HL-60 (cell line): ENCODE results near the gene SNX5.

Source experiments
- POLR2AphosphoS5 ChIP-seq: IDR thresholded peaks from 2 replicates; pipeline ENCODE4 v1.6.1; 2012; ENCODE audit warnings: low read depth
- SPI1 ChIP-seq: IDR thresholded peaks from 2 replicates; pipeline ENCODE4 v1.6.1; 2012; ENCODE audit warnings: low read depth, mild to moderate bottlenecking, borderline replicate concordance
- TF ChIP-seq, protein P1 (sequence below): IDR thresholded peaks from one replicate; pipeline ENCODE4 v1.5.1; 2011; ENCODE audit warnings: low read length, control low read depth, inconsistent platforms; ENCODE audit not compliant: insufficient read depth
- TF ChIP-seq, protein P2 (sequence below): IDR thresholded peaks from 2 replicates; pipeline ENCODE4 v1.6.1; 2012; ENCODE audit warnings: low read depth; ENCODE audit not compliant: insufficient replicate concordance

DNA sequence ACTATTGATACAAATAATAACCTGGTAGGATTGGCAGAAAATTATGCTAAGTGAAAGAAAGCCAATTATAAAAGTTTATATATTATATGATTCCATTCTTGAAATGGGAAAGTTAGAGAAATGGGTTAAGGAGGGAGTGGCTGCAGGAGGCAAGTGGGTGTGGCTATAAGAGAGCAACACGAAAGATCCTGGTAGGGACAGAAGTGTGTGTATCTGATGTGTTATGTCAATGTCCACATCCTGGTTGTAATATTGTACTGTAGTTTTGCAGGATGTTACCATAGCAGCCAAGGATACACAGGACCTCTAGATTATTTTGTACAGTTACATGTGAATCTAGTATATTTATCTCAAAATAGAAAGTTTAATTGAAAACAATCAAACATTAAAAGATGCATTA lies 46.8 kb downstream of the SNX5 start:
- TF ChIP-seq, protein P1, sequence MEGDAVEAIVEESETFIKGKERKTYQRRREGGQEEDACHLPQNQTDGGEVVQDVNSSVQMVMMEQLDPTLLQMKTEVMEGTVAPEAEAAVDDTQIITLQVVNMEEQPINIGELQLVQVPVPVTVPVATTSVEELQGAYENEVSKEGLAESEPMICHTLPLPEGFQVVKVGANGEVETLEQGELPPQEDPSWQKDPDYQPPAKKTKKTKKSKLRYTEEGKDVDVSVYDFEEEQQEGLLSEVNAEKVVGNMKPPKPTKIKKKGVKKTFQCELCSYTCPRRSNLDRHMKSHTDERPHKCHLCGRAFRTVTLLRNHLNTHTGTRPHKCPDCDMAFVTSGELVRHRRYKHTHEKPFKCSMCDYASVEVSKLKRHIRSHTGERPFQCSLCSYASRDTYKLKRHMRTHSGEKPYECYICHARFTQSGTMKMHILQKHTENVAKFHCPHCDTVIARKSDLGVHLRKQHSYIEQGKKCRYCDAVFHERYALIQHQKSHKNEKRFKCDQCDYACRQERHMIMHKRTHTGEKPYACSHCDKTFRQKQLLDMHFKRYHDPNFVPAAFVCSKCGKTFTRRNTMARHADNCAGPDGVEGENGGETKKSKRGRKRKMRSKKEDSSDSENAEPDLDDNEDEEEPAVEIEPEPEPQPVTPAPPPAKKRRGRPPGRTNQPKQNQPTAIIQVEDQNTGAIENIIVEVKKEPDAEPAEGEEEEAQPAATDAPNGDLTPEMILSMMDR = no peak
- TF ChIP-seq, protein P2, sequence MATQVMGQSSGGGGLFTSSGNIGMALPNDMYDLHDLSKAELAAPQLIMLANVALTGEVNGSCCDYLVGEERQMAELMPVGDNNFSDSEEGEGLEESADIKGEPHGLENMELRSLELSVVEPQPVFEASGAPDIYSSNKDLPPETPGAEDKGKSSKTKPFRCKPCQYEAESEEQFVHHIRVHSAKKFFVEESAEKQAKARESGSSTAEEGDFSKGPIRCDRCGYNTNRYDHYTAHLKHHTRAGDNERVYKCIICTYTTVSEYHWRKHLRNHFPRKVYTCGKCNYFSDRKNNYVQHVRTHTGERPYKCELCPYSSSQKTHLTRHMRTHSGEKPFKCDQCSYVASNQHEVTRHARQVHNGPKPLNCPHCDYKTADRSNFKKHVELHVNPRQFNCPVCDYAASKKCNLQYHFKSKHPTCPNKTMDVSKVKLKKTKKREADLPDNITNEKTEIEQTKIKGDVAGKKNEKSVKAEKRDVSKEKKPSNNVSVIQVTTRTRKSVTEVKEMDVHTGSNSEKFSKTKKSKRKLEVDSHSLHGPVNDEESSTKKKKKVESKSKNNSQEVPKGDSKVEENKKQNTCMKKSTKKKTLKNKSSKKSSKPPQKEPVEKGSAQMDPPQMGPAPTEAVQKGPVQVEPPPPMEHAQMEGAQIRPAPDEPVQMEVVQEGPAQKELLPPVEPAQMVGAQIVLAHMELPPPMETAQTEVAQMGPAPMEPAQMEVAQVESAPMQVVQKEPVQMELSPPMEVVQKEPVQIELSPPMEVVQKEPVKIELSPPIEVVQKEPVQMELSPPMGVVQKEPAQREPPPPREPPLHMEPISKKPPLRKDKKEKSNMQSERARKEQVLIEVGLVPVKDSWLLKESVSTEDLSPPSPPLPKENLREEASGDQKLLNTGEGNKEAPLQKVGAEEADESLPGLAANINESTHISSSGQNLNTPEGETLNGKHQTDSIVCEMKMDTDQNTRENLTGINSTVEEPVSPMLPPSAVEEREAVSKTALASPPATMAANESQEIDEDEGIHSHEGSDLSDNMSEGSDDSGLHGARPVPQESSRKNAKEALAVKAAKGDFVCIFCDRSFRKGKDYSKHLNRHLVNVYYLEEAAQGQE = no peak
- TF ChIP-seq POLR2AphosphoS5 (no peak), SPI1 (no peak)
